Measurements from ENCODE around the gene NTM. TPM values are rescaled to one million over a fixed set of nuclear protein-coding genes. Genes with fewer than 3 reads are reported as not detected.

Gene NTM
- total and polyA plus RNA-seq, 2 of the 8 experiments (the other 6 are each of a cell fraction or from before 2014, with no cell fraction given) = 13.4 to 20.0 TPM

GRCh38 chr11:131683131-131683530, 312.7 kb downstream of the NTM start:
- DNase-seq (ENCODE audit: low read depth in 1 of 2, low spot score in 2 of 2) (peak in 1 of 2 experiments; percentile 35), FAIRE-seq (no peak)
- Histone ChIP-seq H3K14ac (ENCODE audit: insufficient read length) (no peak overlapping the region), H3K4me2 (ENCODE audit: insufficient read depth in 1 of 2, low read depth in 2 of 2, low read length in 2 of 2) (no peak overlapping the region), H3K56ac (replicated peaks; ENCODE audit: insufficient read length, low read depth, low read length) (no peak overlapping the region), H3K4me3 (ENCODE audit: extremely low read depth in 1 of 4, insufficient read depth in 2 of 4, low read depth in 3 of 4, low read length in 4 of 4) (no peak overlapping the region), H2BK12ac (ENCODE audit: low read depth, low read length) (no peak overlapping the region), H2AK5ac (ENCODE audit: low read depth, low read length) (no peak overlapping the region), H3K4ac (replicated peaks; ENCODE audit: insufficient read length, low read depth, low read length) (no peak overlapping the region), H2BK15ac (ENCODE audit: low read length) (no peak overlapping the region), H4K5ac (ENCODE audit: insufficient read length, low read depth, low read length) (no peak overlapping the region), H3K9me3 (ENCODE audit: insufficient read depth in 2 of 2, low read depth in 1 of 2, low read length in 1 of 2) (no peaks in the 10 kb centered on the region), H3K9ac (replicated peaks in 1 of 4; ENCODE audit: extremely low read depth in 1 of 4, low read depth in 3 of 4, low read length in 3 of 4) (no peak overlapping the region), H3K79me1 (ENCODE audit: low read depth, low read length) (no peaks in the 10 kb centered on the region), H3K79me2 (ENCODE audit: control insufficient read depth in 1 of 2, insufficient read depth in 2 of 2, low read length in 2 of 2) (no peaks in the 10 kb centered on the region), H3K36me3 (ENCODE audit: control insufficient read depth in 2 of 4, insufficient read depth in 4 of 4, low read length in 3 of 4) (no peaks in the 10 kb centered on the region), H4K8ac (ENCODE audit: extremely low read depth, insufficient read depth, low read length) (no peak overlapping the region), H3K18ac (ENCODE audit: extremely low read depth, low read length) (no peak overlapping the region), H4K20me1 (replicated peaks in 1 of 2; ENCODE audit: control insufficient read depth in 1 of 2, insufficient read depth in 2 of 2, low read length in 2 of 2) (peaks cover 0 to 3% of the 10 kb centered on the region in 2 experiments), H3K23me2 (ENCODE audit: low read depth, low read length) (0 out of 2 replicates have a peak, but pooled peaks cover under 1% of the 10 kb centered on the region), H3K27me3 (replicated peaks in 1 of 4; ENCODE audit: control insufficient read depth in 3 of 4, extremely low read depth in 1 of 4, insufficient read depth in 3 of 4, low read length in 3 of 4) (no peaks in the 10 kb centered on the region; a peak in 1 of 7 replicates), H2AFZ (ENCODE audit: low read length) (no peak overlapping the region), H4K91ac (replicated peaks; ENCODE audit: insufficient read length, low read length) (no peak overlapping the region), H2BK20ac (ENCODE audit: low read length) (no peak overlapping the region), H2BK120ac (replicated peaks; ENCODE audit: low read depth, low read length) (no peak overlapping the region), H3K23ac (ENCODE audit: insufficient read length) (no peak overlapping the region), H2BK5ac (ENCODE audit: low read depth, low read length) (no peak overlapping the region), H3K27ac (ENCODE audit: low read depth, low read length) (no peak overlapping the region), H3K4me1 (replicated peaks in 1 of 4; ENCODE audit: control insufficient read depth in 3 of 4, insufficient read depth in 4 of 4, low read length in 3 of 4) (peaks cover 0 to 10% (median 5%) of the 10 kb centered on the region in 4 experiments; a peak in 5 of 7 replicates)
- ChIA-PET CTCF (ENCODE audit: partially characterized antibody) (interaction anchor here (0.9 to 7.8 kb wide), 8 partner anchors 7 to 658 kb away, joined by 3 to 91 read pairs (median 6); no protein-coding TSS in a partner anchor), POLR2A (ENCODE audit: partially characterized antibody) (interaction anchor here (0.6 to 1.1 kb wide), 2 partner anchors 9 to 1908 kb away, joined by 3 read pairs; no protein-coding TSS in a partner anchor)
- 86% methylated on average over 5 of the region's 5 CpGs; no CpG with 5 or more reads in 1 of the 2 experiments for WGBS, 2 experiments (ENCODE audit: extremely low coverage in 1 of 2, insufficient coverage in 1 of 2, insufficient read length in 1 of 2, insufficient replicate concordance in 2 of 2, low coverage in 1 of 2, low lambda C conversion rate in 2 of 2, missing lambda C conversion rate in 1 of 2)
- no peak for TF ChIP-seq MAFK (IDR thresholded peaks at IDR 0.05; ENCODE audit: low read depth, low read length)
- TF ChIP-seq KDM4A (IDR thresholded peaks at IDR 0.05; ENCODE audit: low read depth, low read length, severe bottlenecking) = no peak
- TF ChIP-seq RFX5 (IDR thresholded peaks at IDR 0.05; ENCODE audit: borderline replicate concordance, low read depth, low read length) = no peak
- no peak for TF ChIP-seq POU5F1 (IDR thresholded peaks at IDR 0.05; ENCODE audit: low read depth, low read length)
- TF ChIP-seq, protein P1, sequence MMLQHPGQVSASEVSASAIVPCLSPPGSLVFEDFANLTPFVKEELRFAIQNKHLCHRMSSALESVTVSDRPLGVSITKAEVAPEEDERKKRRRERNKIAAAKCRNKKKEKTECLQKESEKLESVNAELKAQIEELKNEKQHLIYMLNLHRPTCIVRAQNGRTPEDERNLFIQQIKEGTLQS (IDR thresholded peaks at IDR 0.05; ENCODE audit: insufficient read depth, low read depth, low read length) = no peak
- no peak for TF ChIP-seq EP300 (IDR thresholded peaks at IDR 0.05; ENCODE audit: borderline replicate concordance in 1 of 2, low read depth in 2 of 2, low read length in 2 of 2)
- TF ChIP-seq JUND (IDR thresholded peaks at IDR 0.05; ENCODE audit: low read length) = no peak
- TF ChIP-seq MAX (IDR thresholded peaks at IDR 0.05) = no peak
